GM21786 (cell line): ENCODE results near the gene LMAN2.
"Not testable (repeated sequence)": the region's sequence is repeated elsewhere in the genome, so short reads cannot be mapped to it uniquely, and the experiment has no call there.

Experiments used
- ATAC-seq: cut with Tn5 transposase; IDR thresholded peaks from one replicate; pipeline ENCODE4 v1.9.1; 2021; ENCODE audit not compliant: unreplicated experiment

Gene LMAN2

DNA sequence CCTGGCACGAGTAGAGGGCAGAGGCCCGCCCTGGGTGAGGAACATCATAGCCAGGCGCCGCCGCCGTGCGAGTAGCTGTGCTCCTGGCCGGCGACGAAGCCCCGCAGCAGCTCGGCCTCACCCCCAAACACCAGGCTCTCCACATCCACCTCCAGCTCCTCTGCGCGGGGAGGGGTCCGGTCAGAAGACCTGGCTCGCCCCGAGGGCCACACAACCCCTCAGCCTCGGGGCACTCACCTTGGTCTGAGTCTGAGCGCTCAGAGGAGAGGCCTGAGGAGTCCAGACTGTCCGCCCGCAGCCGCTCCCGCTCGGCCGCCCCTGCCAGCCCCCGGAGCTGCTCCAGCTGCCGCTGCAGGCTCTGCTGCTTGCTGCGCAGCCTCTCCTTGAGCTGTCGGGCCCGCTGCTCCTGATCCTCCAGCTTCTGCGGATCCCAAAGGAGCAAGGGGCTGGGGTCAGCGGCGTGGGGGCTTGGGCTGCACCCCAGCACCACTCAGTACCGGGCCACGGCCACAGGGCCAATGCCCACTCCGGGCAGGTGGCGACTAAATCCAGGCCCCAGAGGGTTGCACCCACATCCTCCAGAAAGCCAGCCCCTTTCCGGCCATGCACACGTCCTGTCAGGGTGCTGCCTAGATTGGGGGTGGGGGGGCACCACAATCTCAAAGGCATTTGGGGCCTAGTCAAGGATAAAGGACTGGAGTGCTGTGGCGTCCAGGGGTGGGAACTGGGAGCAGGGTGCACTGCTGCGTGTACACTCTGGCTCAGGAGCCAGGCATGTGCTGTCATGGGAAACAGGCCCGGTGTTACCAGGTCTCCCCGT is 43.7 kb downstream of the LMAN2 start:
- ATAC-seq: no peak

- no peak for ATAC-seq
Measured at GRCh38 chr5:177306674-177307543, 44.6 kb downstream of the LMAN2 start.

- not testable (repeated sequence) for ATAC-seq
Measured at GRCh38 chr5:177306103-177306640, 45.3 kb downstream of the LMAN2 start.

GRCh38 chr5:177304392-177305119 is 46.9 kb downstream of the LMAN2 start:
- no peak for ATAC-seq

- no peak for ATAC-seq
Measured at GRCh38 chr5:177303925-177304391, 47.5 kb downstream of the LMAN2 start.

GRCh38 chr5:177303121-177303924 is 48.1 kb downstream of the LMAN2 start, which contains the start of the genes PRELID1 and RAB24:
TSS of gene PRELID1 (plus strand) at chr5:177303799. CDS start at chr5:177303986, 187 bp downstream.
TSS of gene RAB24 (minus strand) at chr5:177303719. CDS start at chr5:177303288, 431 bp downstream.
- ATAC-seq: peak; percentile 50

GRCh38 chr5:177302354-177303110 is 48.9 kb downstream of the LMAN2 start:
- ATAC-seq: no peak

GRCh38 chr5:177301503-177302165 is 49.8 kb downstream of the LMAN2 start:
- no peak for ATAC-seq

GRCh38 chr5:177300951-177301350 is 50.5 kb downstream of the LMAN2 start:
- ATAC-seq: no peak

DNA sequence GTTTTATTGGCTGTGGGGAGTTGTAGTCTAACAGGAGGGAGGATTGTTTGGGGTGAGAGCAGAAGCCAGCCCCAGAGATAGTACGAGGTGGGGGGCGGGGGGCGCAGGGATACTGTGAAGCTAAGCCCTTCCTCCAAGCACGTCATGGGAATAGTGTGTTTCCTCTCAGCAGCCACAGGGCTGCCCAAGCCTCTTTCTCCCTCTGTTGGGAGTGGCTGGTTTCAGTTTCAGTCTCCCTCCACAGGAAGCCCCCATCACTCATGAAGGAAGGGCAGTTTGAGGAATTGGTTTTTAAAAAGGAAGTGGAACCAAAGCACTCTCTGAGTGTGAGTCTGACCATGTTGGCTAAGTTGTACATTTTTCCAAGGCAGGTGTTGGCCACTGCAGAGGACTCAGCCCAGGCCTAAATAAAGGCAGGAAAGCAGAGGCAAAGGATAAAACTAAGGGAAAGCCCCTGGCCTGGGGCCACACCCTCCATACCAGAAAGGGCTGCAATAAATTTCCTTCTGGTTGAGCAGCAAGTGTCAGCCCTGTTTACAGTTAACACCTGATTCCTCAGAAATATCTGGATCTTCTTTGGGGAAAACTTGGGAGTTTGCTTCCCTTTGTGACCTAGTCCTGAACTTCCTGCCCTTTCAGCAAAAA is 51.1 kb downstream of the LMAN2 start:
- ATAC-seq: peak; percentile 38

- no peak for ATAC-seq
Measured at GRCh38 chr5:177299697-177300096, 51.8 kb downstream of the LMAN2 start.

DNA sequence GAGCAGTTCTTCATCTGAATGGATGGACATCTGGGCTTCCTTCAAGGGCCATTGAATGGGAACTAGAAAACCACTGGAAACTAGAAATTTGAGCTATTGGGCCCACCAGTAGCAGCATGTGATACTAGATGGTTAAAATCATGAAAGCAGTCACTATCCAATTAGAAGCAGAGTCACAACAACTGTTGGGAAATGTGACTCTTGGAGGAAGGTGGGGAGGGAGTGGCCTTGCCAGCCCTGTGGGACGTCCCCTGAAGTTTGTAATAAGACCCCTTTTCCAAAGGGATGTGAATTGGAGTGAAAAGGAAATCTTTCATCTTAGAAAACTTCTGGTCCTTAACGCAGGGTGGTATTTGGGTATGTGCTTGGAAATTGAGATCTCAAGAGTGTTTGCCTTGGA is 53.5 kb downstream of the LMAN2 start:
- ATAC-seq: no peak

- ATAC-seq: no peak
Measured at GRCh38 chr5:177296581-177296980, 54.9 kb downstream of the LMAN2 start.

DNA sequence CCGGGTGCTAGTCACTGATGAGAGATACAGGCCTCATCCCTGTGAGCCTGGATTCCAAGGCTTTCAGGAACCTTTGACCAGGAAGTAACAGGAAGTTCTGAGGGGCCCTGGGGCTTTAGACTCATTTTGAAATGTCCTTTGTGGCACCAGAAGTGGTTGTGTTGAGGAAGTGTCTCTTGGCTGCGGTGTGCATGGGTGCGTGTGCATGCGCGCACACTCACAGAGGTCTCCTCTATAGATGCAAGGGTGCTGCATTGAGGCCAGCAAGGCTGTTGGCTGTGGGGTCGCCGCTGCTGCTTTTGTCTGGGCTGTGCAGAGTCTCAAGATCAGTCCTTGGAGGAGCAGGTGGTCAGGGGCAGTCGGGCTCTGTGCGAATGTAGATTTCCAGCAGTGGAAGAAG is 55.5 kb downstream of the LMAN2 start:
- no peak for ATAC-seq

- ATAC-seq: no peak
Measured at GRCh38 chr5:177294632-177295031, 56.8 kb downstream of the LMAN2 start.

DNA sequence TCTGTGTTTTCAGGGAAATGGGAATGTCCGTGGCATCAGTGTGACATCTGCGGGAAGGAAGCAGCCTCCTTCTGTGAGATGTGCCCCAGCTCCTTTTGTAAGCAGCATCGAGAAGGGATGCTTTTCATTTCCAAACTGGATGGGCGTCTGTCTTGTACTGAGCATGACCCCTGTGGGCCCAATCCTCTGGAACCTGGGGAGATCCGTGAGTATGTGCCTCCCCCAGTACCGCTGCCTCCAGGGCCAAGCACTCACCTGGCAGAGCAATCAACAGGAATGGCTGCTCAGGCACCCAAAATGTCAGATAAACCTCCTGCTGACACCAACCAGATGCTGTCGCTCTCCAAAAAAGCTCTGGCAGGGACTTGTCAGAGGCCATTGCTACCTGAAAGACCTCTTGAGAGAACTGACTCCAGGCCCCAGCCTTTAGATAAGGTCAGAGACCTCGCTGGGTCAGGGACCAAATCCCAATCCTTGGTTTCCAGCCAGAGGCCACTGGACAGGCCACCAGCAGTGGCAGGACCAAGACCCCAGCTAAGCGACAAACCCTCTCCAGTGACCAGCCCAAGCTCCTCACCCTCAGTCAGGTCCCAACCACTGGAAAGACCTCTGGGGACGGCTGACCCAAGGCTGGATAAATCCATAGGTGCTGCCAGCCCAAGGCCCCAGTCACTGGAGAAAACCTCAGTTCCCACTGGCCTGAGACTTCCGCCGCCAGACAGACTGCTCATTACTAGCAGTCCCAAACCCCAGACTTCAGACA is 57.5 kb downstream of the LMAN2 start:
- ATAC-seq: no peak

DNA sequence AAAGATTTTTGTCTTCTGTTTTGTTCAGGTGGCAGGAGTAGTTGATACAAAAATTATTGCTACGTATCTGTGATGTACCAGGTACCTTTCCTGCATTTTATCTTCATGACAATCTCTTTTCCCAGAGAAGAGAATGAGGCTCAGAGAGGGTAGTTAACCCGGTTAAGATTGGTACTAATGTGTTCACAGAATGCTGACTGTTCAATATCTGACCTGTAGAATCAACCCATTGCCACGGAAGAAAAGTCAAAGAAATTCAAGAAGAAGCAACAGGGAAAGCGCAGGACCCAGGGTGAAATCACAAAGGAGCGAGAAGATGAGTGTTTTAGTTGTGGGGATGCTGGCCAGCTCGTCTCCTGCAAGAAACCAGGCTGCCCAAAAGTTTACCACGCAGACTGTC is 59.7 kb downstream of the LMAN2 start:
- no peak for ATAC-seq
